Bronchial epithelial cell (primary cell): ENCODE measurements around the gene LYRM1. TPM values are rescaled to one million over a fixed set of nuclear protein-coding genes. Genes with fewer than 3 reads are reported as not detected.

Source experiments
- DNase-seq: peaks from one replicate; pipeline ENCODE4 v3.0.0-alpha.2; 2010; ENCODE audit warnings: low read depth
- FAIRE-seq: peaks from 2 replicates; lab custom pipeline; 2011; peaks lifted over from hg19 to GRCh38; lab: Jason Lieb, UNC
- H3K27me3 ChIP-seq: 2 replicates; pipeline ENCODE4 v1.5.1; 2011; ENCODE audit warnings: low read length; ENCODE audit not compliant: control insufficient read depth, insufficient read depth
- H3K36me3 ChIP-seq: 2 replicates; pipeline ENCODE4 v1.5.1; 2011; ENCODE audit warnings: low read length; ENCODE audit not compliant: control insufficient read depth, insufficient read depth
- H3K4me3 ChIP-seq: 2 replicates; pipeline ENCODE4 v1.5.1; 2011; ENCODE audit warnings: mild to moderate bottlenecking, low read depth, low read length, control low read depth
- total RNA-seq: library from RNA; depleted of rRNA; stranded (reverse); fragments of >200 nt; gene quantifications from 2 replicates; pipeline ENCODE4 v1.2.1, GENCODE V29; 2014
- TF ChIP-seq, protein P1 (sequence below): IDR thresholded peaks from 2 replicates; pipeline ENCODE4 v1.5.1; 2011; ENCODE audit warnings: mild to moderate bottlenecking, moderate library complexity, low read length, control low read depth, inconsistent platforms; ENCODE audit not compliant: insufficient read depth, severe bottlenecking

The LYRM1 gene
- total RNA-seq, 1 donor from 2014 or later = 40.8 TPM

DNA sequence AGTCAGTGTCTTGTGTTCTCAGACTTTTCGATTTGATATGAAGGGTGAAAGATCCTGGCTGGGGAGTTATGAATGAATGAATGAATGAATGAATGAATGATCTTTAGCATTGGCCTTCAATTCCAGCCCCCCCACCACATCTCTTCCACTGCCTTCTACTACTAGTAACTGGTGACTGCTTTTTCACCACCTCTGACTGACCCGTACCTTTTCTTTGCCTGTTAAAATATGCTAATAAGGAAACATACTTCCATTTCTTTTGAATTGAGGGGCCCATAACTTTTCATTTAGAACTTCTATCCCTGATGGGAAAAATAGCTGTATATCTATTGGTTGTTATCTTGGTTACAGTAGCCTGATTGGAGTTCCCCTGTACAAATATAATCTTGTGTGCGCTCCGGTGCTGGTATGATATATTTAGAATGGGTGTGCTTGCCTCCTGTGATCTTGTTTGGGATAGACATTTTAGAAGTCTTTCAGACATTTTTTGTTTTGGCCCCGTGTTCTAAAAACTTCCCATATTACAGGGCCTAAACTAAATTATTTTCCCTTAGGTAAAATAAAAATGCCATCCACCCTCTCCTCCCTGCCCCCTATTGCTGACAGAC is 3.4 kb downstream of the LYRM1 start:
- FAIRE-seq (no peak), DNase-seq (no peak)
- no peaks in the 10 kb centered on the region for H3K36me3 ChIP-seq
- TF ChIP-seq, protein P1, sequence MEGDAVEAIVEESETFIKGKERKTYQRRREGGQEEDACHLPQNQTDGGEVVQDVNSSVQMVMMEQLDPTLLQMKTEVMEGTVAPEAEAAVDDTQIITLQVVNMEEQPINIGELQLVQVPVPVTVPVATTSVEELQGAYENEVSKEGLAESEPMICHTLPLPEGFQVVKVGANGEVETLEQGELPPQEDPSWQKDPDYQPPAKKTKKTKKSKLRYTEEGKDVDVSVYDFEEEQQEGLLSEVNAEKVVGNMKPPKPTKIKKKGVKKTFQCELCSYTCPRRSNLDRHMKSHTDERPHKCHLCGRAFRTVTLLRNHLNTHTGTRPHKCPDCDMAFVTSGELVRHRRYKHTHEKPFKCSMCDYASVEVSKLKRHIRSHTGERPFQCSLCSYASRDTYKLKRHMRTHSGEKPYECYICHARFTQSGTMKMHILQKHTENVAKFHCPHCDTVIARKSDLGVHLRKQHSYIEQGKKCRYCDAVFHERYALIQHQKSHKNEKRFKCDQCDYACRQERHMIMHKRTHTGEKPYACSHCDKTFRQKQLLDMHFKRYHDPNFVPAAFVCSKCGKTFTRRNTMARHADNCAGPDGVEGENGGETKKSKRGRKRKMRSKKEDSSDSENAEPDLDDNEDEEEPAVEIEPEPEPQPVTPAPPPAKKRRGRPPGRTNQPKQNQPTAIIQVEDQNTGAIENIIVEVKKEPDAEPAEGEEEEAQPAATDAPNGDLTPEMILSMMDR = no peak
- H3K4me3 ChIP-seq = no peak overlapping the region
- no peaks in the 10 kb centered on the region for H3K27me3 ChIP-seq

DNA sequence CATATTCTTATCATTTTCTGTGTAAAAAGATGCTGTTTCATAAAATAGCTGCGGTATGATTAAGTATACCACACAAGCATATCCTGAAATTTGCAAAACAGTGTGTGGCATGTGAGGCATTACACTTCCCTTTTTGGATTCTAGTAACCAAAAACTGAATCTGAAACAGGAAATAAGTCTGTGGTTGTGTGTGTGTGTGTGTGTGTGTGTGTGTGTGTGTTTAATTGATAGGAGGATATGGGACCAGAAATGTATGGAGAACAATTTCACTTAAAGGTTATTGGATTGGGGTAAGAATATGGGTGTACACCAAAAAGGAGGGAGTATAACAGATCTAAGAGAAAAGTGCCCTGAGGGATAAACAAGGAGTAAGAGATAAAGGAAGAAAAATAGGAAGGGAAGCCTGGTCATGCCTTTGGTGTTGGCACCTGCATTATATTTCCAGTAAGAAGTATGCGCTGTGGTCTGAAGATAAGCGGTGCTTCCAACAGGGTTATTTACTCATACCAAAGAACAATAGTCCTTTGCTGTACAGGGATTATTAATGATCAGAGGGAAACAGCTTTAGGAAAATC is 4.0 kb downstream of the LYRM1 start:
- Histone ChIP-seq H3K4me3 (no peak overlapping the region), H3K27me3 (no peaks in the 10 kb centered on the region), H3K36me3 (no peaks in the 10 kb centered on the region)
- peak; percentile 69 for DNase-seq
- TF ChIP-seq, protein P1 = no peak
- FAIRE-seq = no peak

DNA sequence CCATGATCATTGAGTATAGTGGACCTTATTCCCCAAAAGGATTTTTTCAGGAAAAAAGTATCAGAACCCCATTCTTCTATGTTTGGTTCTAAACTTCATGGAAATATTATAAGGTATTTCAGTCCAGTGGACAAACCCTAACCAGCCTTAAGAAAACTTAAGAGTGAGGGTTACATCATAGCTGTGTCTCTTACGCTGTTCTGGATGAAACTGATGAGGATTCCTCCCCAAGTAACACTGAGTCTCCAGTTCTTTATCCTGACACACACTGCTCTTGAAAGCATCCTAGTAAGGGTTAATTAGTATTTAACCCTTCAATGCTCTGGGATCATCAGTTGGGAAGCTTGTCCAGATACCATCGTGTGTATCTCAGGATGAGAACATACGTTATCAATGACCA is 5.0 kb downstream of the LYRM1 start:
- no peaks in the 10 kb centered on the region for H3K27me3 ChIP-seq
- H3K4me3 ChIP-seq = no peak overlapping the region
- no peak for DNase-seq
- no peaks in the 10 kb centered on the region for H3K36me3 ChIP-seq
- no peak for FAIRE-seq
- TF ChIP-seq, protein P1 = no peak

DNA sequence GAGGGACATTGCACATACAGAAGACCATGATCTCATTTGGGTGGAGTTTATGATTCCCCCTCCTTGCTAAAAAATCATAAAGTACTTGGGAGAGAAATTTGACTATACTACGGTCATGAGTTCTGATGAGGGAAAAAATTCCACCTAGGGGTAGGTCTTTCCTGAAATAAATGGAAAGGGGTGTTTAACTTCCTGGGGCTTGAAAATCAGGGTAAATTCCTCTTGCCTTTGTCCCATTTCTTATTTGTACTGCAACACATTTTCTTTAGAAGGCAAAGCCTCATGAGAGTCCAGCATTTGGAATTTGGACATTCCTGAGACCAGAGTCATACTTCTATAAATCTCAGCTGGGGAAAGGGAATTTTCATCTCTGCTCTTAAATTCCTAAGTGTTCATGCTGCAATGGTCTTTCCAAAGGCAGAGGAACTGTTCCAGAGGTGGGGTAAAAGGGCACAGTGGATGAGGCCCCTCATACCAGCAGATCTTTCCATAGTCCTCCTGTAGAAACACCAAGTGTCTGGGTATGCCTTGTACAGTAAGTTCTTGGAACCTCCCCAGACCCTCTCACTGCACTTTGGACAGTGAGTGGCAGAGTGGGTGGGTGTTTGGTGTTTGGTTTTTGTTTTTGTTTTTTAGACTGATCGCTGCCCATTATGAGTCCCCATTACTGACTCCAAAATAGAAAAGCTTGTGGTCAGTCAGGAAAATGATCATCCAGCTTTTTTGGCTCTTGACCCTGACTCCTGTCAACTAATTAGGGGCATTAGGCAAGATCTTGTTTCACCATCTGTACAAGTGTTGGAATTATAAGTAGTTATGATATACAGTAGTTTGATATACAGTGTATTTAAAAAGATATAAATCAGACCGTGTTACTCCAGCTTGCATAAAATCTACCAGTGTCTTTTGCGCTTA is 6.0 kb downstream of the LYRM1 start:
- Histone ChIP-seq H3K27me3 (no peaks in the 10 kb centered on the region), H3K36me3 (no peaks in the 10 kb centered on the region), H3K4me3 (no peak overlapping the region)
- TF ChIP-seq, protein P1 = no peak
- FAIRE-seq = no peak
- DNase-seq = peak; percentile 49

DNA sequence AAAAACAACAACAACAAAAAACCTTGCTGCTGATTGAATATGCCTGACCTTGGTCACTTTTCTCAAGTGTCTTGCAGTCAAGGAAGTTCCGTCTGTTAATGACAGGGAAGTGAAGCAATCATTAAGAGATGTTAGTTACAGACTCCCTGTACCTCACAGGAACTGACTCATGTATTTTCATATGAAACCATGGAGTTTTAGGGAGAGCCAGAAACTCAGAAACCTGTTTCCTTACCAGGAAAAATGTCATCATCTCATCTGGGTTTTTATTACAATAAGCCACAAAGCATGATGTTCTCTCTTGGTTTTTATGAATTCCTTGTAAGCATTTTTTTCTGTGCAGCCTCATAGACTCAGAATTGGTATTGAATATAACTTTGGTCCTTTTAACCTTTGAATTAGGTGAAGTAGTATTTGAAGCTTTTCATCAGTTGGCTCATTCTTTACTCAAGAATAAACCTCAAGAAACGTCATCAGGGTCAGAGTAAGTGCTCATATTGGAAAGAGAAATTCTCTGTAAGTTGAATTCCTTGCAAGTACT is 10.3 kb downstream of the LYRM1 start:
- no peak for FAIRE-seq
- no peaks in the 10 kb centered on the region for H3K27me3 ChIP-seq
- no peak overlapping the region for H3K4me3 ChIP-seq
- peak; percentile 95 for DNase-seq
- no peaks in the 10 kb centered on the region for H3K36me3 ChIP-seq
- TF ChIP-seq, protein P1 = no peak
